Measurements from ENCODE around the gene SGSM2.

Gene SGSM2

DNA sequence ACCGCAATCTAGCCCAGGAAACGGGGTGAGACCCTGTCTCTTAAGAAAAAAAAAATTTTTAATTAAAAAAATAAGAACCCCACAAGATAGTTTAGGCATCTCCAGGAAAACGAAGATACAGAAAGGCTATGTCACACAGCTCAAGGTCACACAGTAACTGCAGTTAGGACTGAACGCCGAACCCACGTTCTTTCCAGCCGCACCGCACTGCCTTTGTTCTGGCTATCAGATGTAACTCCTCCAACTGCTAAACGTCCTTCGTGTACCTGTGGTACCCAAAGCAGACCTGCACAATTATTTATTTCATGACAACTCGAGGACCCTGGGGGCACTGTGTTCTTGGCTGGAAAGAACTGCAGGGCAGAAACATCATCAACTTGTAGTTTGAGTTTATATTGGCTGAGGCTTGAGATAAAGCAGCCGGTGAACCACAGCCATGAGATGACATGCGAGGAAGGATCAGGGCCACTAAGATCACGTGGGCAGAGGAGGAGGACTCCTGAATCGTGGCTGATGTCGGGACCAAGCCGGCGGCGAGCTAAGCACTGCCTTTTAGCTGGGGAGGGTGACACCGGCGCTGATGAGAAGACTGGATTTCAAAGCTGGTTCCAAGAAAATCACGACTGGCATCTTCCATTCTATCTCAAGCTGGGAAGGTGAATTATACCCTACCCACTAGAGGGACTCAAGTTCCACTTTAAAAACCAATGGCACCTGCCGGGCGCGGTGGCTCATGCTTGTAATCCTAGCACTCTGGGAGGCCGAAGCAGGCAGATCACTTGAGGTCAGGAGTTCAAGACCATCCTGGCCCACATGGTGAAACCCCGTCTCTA is 84.2 kb downstream of the SGSM2 start:
- DNase-seq (ENCODE audit: low spot score), result no peak

- no peak for DNase-seq (ENCODE audit: low spot score)
Measured at GRCh38 chr17:2423271-2423670, 86.0 kb downstream of the SGSM2 start.

DNA sequence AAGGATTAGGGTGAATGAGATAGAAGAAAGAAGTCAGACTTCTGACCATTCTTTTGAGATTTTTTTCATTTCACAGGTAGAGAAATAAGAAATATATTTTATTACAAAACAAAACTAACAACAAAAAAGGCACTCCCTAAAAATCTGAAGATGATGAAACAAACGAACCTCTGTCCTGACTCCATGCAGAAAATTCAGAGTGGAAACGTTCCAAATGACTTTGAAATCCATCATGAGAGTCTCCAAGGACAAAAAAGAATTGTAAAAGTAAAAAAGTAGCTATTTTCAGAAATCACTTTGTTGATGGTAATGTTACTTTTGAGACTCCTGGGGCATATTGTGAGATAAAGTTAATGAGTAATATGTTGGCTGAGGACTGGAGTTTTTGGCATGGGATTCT is 89.9 kb downstream of the SGSM2 start:
- DNase-seq (ENCODE audit: low spot score), result no peak

DNA sequence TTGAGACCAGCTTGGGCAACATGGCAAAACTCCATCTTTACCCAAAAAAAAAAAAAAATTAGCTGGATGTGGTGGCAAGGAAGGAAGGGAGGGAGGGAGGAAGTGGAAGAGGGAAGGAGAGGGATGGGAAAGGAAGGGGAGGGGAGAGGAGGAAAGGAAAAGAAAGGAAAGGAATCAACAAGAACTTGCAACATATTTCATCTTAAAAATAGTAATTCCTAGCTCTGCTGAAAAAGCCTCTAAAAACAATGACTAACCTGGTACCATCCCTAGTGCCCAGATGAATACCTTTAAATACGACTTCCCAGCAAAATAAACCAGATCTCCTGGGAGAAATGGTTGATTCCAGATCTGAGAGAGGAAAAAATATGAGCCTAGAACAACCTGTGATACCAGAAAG is 90.6 kb downstream of the SGSM2 start:
- DNase-seq (ENCODE audit: low spot score), result no peak

Measured in activated CD4-positive, alpha-beta T cell treated with anti-CD3 and anti-CD28 coated beads, Interleukin-2, Interleukin-4, amounts not matched to agents 100 ng/mL and 50 ng/mL, durations not matched to agents 16 hours and 8 hours (primary cell).